WTC11 (cell line): ENCODE data around the gene PLXNA2. TPM values are rescaled to one million over a fixed set of nuclear protein-coding genes. Genes with fewer than 3 reads are reported as not detected.

Source experiments
- ATAC-seq: fragments of 200-7000 bp; cut with Tn5 transposase; 2 replicates; pipeline ENCODE4 v1.10.0; 2021; ENCODE audit warnings: mild to moderate bottlenecking, moderate library complexity
- CTCF ChIA-PET: fragments of 300-600 bp; sonication (Branson Sonifier 250); formaldehyde crosslinking; loops from one replicate; lab custom pipeline; 2021; ENCODE audit warnings: antibody characterized with exemption; lab: Charles Lee
- POLR2A ChIA-PET: fragments of 350-600 bp; sonication (Branson Sonifier 250); formaldehyde crosslinking; loops from one replicate; lab custom pipeline; 2021; ENCODE audit warnings: antibody characterized with exemption; lab: Charles Lee
- DNase-seq: peaks from one replicate; pipeline ENCODE4 v3.0.0; 2021; ENCODE audit warnings: low spot score
- H3K27ac Mint-ChIP-seq: 2 replicates; pipeline ENCODE4 v1.8.0; 2021; ENCODE audit warnings: mixed read lengths
- H3K27me3 Mint-ChIP-seq: 2 replicates; pipeline ENCODE4 v1.8.0; 2021; ENCODE audit warnings: low read depth, mild to moderate bottlenecking, moderate library complexity, mixed read lengths
- H3K36me3 Mint-ChIP-seq: 2 replicates; pipeline ENCODE4 v1.8.0; 2021; ENCODE audit warnings: mixed read lengths
- H3K4me1 Mint-ChIP-seq: 2 replicates; pipeline ENCODE4 v1.8.0; 2022; ENCODE audit warnings: mixed read lengths
- H3K4me3 Mint-ChIP-seq: 2 replicates; pipeline ENCODE4 v1.8.0; 2021; ENCODE audit warnings: mild to moderate bottlenecking, moderate library complexity, mixed read lengths
- H3K9me3 Mint-ChIP-seq: 2 replicates; pipeline ENCODE4 v1.8.0; 2021; ENCODE audit warnings: mixed read lengths
- CREM ChIP-seq: sonication (generic); formaldehyde crosslinking; IDR thresholded peaks from 2 replicates; pipeline ENCODE4 v1.8.1; 2022; ENCODE audit warnings: mild to moderate bottlenecking, missing genetic modification reagents, moderate library complexity
- GABPB1 ChIP-seq: sonication (generic); formaldehyde crosslinking; IDR thresholded peaks from 2 replicates; pipeline ENCODE4 v1.8.1; 2023; ENCODE audit warnings: mild to moderate bottlenecking, missing genetic modification reagents
- HMGA2 ChIP-seq: fragments of 250-450 bp; sonication (Bioruptor Pico); IDR thresholded peaks from 2 replicates; pipeline ENCODE4 v1.4.0; 2021; ENCODE audit warnings: mild to moderate bottlenecking, moderate library complexity
- MLX ChIP-seq: sonication (generic); formaldehyde crosslinking; IDR thresholded peaks from 2 replicates; pipeline ENCODE4 v1.8.1; 2023; ENCODE audit warnings: mild to moderate bottlenecking, missing genetic modification reagents, moderate library complexity
- MXD4 ChIP-seq: fragments of 250-450 bp; sonication (Bioruptor Pico); IDR thresholded peaks from 2 replicates; pipeline ENCODE4 v1.8.0; 2021; ENCODE audit warnings: mild to moderate bottlenecking, moderate library complexity, borderline replicate concordance
- MYBL2 ChIP-seq: sonication (generic); formaldehyde crosslinking; IDR thresholded peaks from 2 replicates; pipeline ENCODE4 v1.8.1; 2023; ENCODE audit warnings: mild to moderate bottlenecking, moderate library complexity, missing genetic modification reagents
- NFYB ChIP-seq: sonication (generic); formaldehyde crosslinking; conservative IDR thresholded peaks from 2 replicates; pipeline ENCODE4 v1.8.0; 2022; ENCODE audit warnings: low read depth, missing genetic modification reagents
- NR2C2 ChIP-seq: sonication (generic); formaldehyde crosslinking; IDR thresholded peaks from 2 replicates; pipeline ENCODE4 v1.8.0; 2022; ENCODE audit warnings: mild to moderate bottlenecking, missing genetic modification reagents
- NR3C1 ChIP-seq: sonication (generic); formaldehyde crosslinking; conservative IDR thresholded peaks from 2 replicates; pipeline ENCODE4 v1.8.1; 2023; ENCODE audit warnings: low read depth, mild to moderate bottlenecking, missing genetic modification reagents
- PRRX2 ChIP-seq: fragments of 250-450 bp; sonication (Bioruptor Pico); IDR thresholded peaks from 2 replicates; pipeline ENCODE4 v1.8.0; 2021; ENCODE audit warnings: mild to moderate bottlenecking
- SOX15 ChIP-seq: fragments of 250-450 bp; sonication (Bioruptor Pico); IDR thresholded peaks from 2 replicates; pipeline ENCODE4 v1.9.0; 2021; ENCODE audit warnings: mild to moderate bottlenecking
- STAT6 ChIP-seq: sonication (generic); formaldehyde crosslinking; conservative IDR thresholded peaks from 2 replicates; pipeline ENCODE4 v1.8.1; 2023; ENCODE audit warnings: mild to moderate bottlenecking, low read depth, missing genetic modification reagents, moderate library complexity
- ZNF416 ChIP-seq: fragments of 250-450 bp; sonication (Bioruptor Pico); IDR thresholded peaks from 2 replicates; pipeline ENCODE4 v1.9.0; 2021; ENCODE audit warnings: mild to moderate bottlenecking, inconsistent platforms
- ZNF512 ChIP-seq: sonication (generic); formaldehyde crosslinking; IDR thresholded peaks from 2 replicates; pipeline ENCODE4 v1.8.1; 2022; ENCODE audit warnings: missing genetic modification reagents, borderline replicate concordance
- ZNF532 ChIP-seq: fragments of 250-450 bp; sonication (Bioruptor Pico); IDR thresholded peaks from 2 replicates; pipeline ENCODE4 v1.9.0; 2021; ENCODE audit warnings: mild to moderate bottlenecking, borderline replicate concordance
- ZNF671 ChIP-seq: fragments of 250-450 bp; sonication (Bioruptor Pico); IDR thresholded peaks from 2 replicates; pipeline ENCODE4 v1.8.0; 2021; ENCODE audit warnings: mild to moderate bottlenecking
- ZSCAN18 ChIP-seq: fragments of 250-450 bp; sonication (Bioruptor Pico); IDR thresholded peaks from 2 replicates; pipeline ENCODE4 v2.1.2; 2022; ENCODE audit warnings: mild to moderate bottlenecking, moderate library complexity
- total RNA-seq: library from RNA; stranded (reverse); gene quantifications from 3 replicates; pipeline ENCODE4 v1.2.3, GENCODE V29; 2021

PLXNA2 gene
- total RNA-seq, 1 experiment from 2014 or later = 4.2 TPM

- no peak for TF ChIP-seq HMGA2 (CRISPR knock-in tag)
Measured at GRCh38 chr1:208241512-208241911, 2.7 kb downstream of the PLXNA2 start (continued).

- Mint-ChIP-seq H3K4me3 (no peak overlapping the region), H3K27me3 (peaks cover 42% of the 10 kb centered on the region), H3K9me3 (no peaks in the 10 kb centered on the region), H3K36me3 (no peaks in the 10 kb centered on the region), H3K4me1 (peaks cover 47% of the 10 kb centered on the region), H3K27ac (no peak overlapping the region)
- DNase-seq (no peak), ATAC-seq (no peak)
- no peak for TF ChIP-seq NFYB (CRISPR knock-in tag)
- no peak for TF ChIP-seq STAT6 (CRISPR knock-in tag)
- no peak for TF ChIP-seq ZNF532 (CRISPR knock-in tag)
- TF ChIP-seq MLX (CRISPR knock-in tag) = no peak
- no peak for TF ChIP-seq ZNF671
- no peak for TF ChIP-seq CREM (CRISPR knock-in tag)
- TF ChIP-seq NR3C1 (CRISPR knock-in tag) = no peak
- no peak for TF ChIP-seq MXD4 (CRISPR knock-in tag)
- no peak for TF ChIP-seq MYBL2 (CRISPR knock-in tag)
- no peak for TF ChIP-seq SOX15 (CRISPR knock-in tag)
- TF ChIP-seq PRRX2 (CRISPR knock-in tag) = no peak
- TF ChIP-seq GABPB1 (CRISPR knock-in tag) = no peak
- no peak for TF ChIP-seq NR2C2
- no peak for TF ChIP-seq ZNF416 (CRISPR knock-in tag)
- no peak for TF ChIP-seq ZNF512
- no peak for TF ChIP-seq ZSCAN18 (CRISPR knock-in tag)
- ChIA-PET CTCF (interaction anchor here (0.9 to 5.5 kb wide), 10 partner anchors 7 to 247 kb away, joined by 3 to 78 read pairs (median 11); no protein-coding TSS in a partner anchor), POLR2A (no interaction called here)
Measured at GRCh38 chr1:208240662-208241355, 3.4 kb downstream of the PLXNA2 start.
